B cell (primary cell): Measurements from ENCODE around the gene CDH13. TPM values are rescaled to one million over a fixed set of nuclear protein-coding genes. Genes with fewer than 3 reads are reported as not detected.

Experiments
- ATAC-seq: fragments of 200-7000 bp; cut with Tn5 transposase; one replicate; pipeline ENCODE4 v1.10.0; 2021; ENCODE audit warnings: low read depth, mild to moderate bottlenecking, moderate number of reproducible peaks, moderate library complexity
- CTCF ChIA-PET: fragments of 350-600 bp; sonication (Branson Sonifier 250); formaldehyde crosslinking; loops from one replicate; lab custom pipeline; 2021; ENCODE audit warnings: antibody characterized with exemption, inconsistent platforms; lab: Charles Lee
- POLR2A ChIA-PET: fragments of 350-600 bp; sonication (Branson Sonifier 250); formaldehyde crosslinking; loops from one replicate; lab custom pipeline; 2021; ENCODE audit warnings: antibody characterized with exemption; lab: Charles Lee
- DNase-seq: peaks from one replicate; pipeline ENCODE4 v3.0.0; 2013
- H2AFZ ChIP-seq: 2 replicates; pipeline ENCODE4 v1.6.1; 2012; ENCODE audit warnings: mild to moderate bottlenecking, low read depth, low read length; ENCODE audit not compliant: insufficient read depth, poor library complexity, severe bottlenecking
- H3K27ac ChIP-seq, 2 donors: 1 replicate in 1 of 2; 2 replicates in 1 of 2; pipeline ENCODE4 v1.5.1; 2012 to 2013; ENCODE audit warnings: low read length in 2 of 2, mild to moderate bottlenecking in 2 of 2, moderate library complexity in 1 of 2
- H3K27me3 ChIP-seq, 4 experiments: fragments of 200-600 bp in 1 of 4; sonication (generic) in 1 of 4; replicated peaks in 1 of 4; 1 replicate in 2 of 4; 2 replicates in 2 of 4; pipeline versions ENCODE4 v1.6.1 to v1.7.0; 2013 to 2016; ENCODE audit warnings: low read length in 3 of 4, mild to moderate bottlenecking in 2 of 4, mixed read lengths in 1 of 4, moderate library complexity in 1 of 4; ENCODE audit not compliant: insufficient read depth in 4 of 4, control insufficient read depth in 3 of 4; ENCODE audit errors: control extremely low read depth in 1 of 4
- H3K36me3 ChIP-seq, 2 experiments: replicated peaks in 1 of 2; 1 replicate in 1 of 2; 2 replicates in 1 of 2; pipeline versions ENCODE4 v1.6.1 to v1.7.1; 2013; ENCODE audit warnings: low read length in 1 of 2; ENCODE audit not compliant: insufficient read depth in 2 of 2, control insufficient read depth in 1 of 2; ENCODE audit errors: control extremely low read depth in 1 of 2, extremely low read depth in 1 of 2
- H3K4me1 ChIP-seq, 2 donors: fragments of 200-600 bp in 1 of 2; sonication (generic) in 1 of 2; 1 replicate in 1 of 2; 2 replicates in 1 of 2; pipeline versions ENCODE4 v1.5.1 to v1.6.1; 2013 to 2017; ENCODE audit warnings: low read length in 2 of 2; ENCODE audit not compliant: control insufficient read depth in 2 of 2, insufficient read depth in 2 of 2
- H3K4me2 ChIP-seq: replicated peaks from 2 replicates; pipeline ENCODE3; 2012; ENCODE audit warnings: mild to moderate bottlenecking, low read depth, low read length; ENCODE audit not compliant: poor library complexity, severe bottlenecking
- H3K4me3 ChIP-seq, 5 experiments: fragments of 200-600 bp in 1 of 5; sonication (generic) in 1 of 5; 1 replicate in 3 of 5; 2 replicates in 2 of 5; pipeline versions ENCODE4 v1.5.1 to v1.7.0; 2011 to 2016; ENCODE audit warnings: low read length in 4 of 5, mild to moderate bottlenecking in 4 of 5, low read depth in 2 of 5, control low read depth in 1 of 5, moderate library complexity in 1 of 5; ENCODE audit not compliant: insufficient read depth in 1 of 5; ENCODE audit errors: control extremely low read depth in 1 of 5, extremely low read depth in 1 of 5
- H3K79me2 ChIP-seq: fragments of 200-600 bp; sonication (generic); one replicate; pipeline ENCODE4 v1.6.0; 2016; ENCODE audit warnings: low read length; ENCODE audit not compliant: control insufficient read depth, insufficient read depth
- H3K9ac ChIP-seq: fragments of 200-600 bp; sonication (generic); 2 replicates; pipeline ENCODE4 v1.6.1; 2017; ENCODE audit warnings: mild to moderate bottlenecking, low read length, moderate library complexity
- H3K9me3 ChIP-seq, 3 donors: one replicate each; pipeline versions ENCODE4 v1.6.1 to v1.7.1; 2013; ENCODE audit warnings: low read length in 2 of 3; ENCODE audit not compliant: control insufficient read depth in 2 of 3, insufficient read depth in 1 of 3; ENCODE audit errors: control extremely low read depth in 1 of 3
- H4K20me1 ChIP-seq: 2 replicates; pipeline ENCODE4 v1.6.0; 2012; ENCODE audit warnings: mild to moderate bottlenecking, low read length; ENCODE audit not compliant: insufficient read depth, control insufficient read depth, poor library complexity, severe bottlenecking
- H3K27ac Mint-ChIP-seq: one replicate; pipeline ENCODE4 v1.8.0; 2021; ENCODE audit warnings: mixed read lengths
- H3K27me3 Mint-ChIP-seq: one replicate; pipeline ENCODE4 v1.8.0; 2021; ENCODE audit warnings: mixed read lengths
- H3K4me1 Mint-ChIP-seq: one replicate; pipeline ENCODE4 v1.8.0; 2021; ENCODE audit warnings: mixed read lengths
- H3K4me3 Mint-ChIP-seq: one replicate; pipeline ENCODE4 v1.8.0; 2021; ENCODE audit warnings: mixed read lengths
- H3K9me3 Mint-ChIP-seq: one replicate; pipeline ENCODE4 v1.8.0; 2022; ENCODE audit warnings: mixed read lengths; ENCODE audit not compliant: insufficient read depth
- CTCF ChIP-seq: fragments of 200-600 bp; IDR thresholded peaks from one replicate; pipeline ENCODE4 v1.8.0; 2022; ENCODE audit warnings: antibody characterized with exemption, mild to moderate bottlenecking
- EZH2 ChIP-seq: IDR thresholded peaks from 2 replicates; pipeline ENCODE4 v1.6.1; 2012; ENCODE audit warnings: borderline replicate concordance, low read depth, mild to moderate bottlenecking, moderate library complexity, low read length; ENCODE audit not compliant: insufficient read depth, poor library complexity, severe bottlenecking
- WGBS: methylation state at CpG from one replicate; pipeline ENCODE4 v1.1.5; 2013; ENCODE audit warnings: missing lambda C conversion rate; ENCODE audit not compliant: insufficient coverage; 5-methylcytosine and 5-hydroxymethylcytosine counted together
- intact Hi-C: fragments of 100-400 bp; cut with micrococcal nuclease; formaldehyde crosslinking; loops from one replicate; pipeline ENCODE4 v1.10.0; 2022
- polyA plus RNA-seq: library from polyadenylated mRNA; depleted of rRNA; stranded (reverse); fragments of >200 nt; gene quantifications from 2 replicates; pipeline ENCODE4 v1.2.3, GENCODE V29; 2012
- total RNA-seq, 2 donors: library from RNA; stranded (reverse); fragments of 120-200 nt in 1 of 2; gene quantifications; 1 replicate in 1 of 2; 2 replicates in 1 of 2; pipeline versions ENCODE4 v1.2.3 to v1.2.4, GENCODE V29; 2013 to 2022

Gene CDH13
- total and polyA plus RNA-seq, 2 donors (not counting 1 experiment from before 2014, with no cell fraction given) = not detected

- intact Hi-C loops = no loop called here
- Histone ChIP-seq H2AFZ (no peak overlapping the region), H4K20me1 (no peaks in the 10 kb centered on the region)
Observed at GRCh38 chr16:82935766-82936165, 309.0 kb downstream of the CDH13 start.

More at GRCh38 chr16:82935766-82936165, 309.0 kb downstream of the CDH13 start:
- no peak overlapping the region for H3K4me3 ChIP-seq
- H3K4me1 ChIP-seq = peaks cover 0 to 5% of the 10 kb centered on the region in 2 donors
- H3K9ac ChIP-seq = no peak overlapping the region
- no peaks in the 10 kb centered on the region for H3K79me2 ChIP-seq
- Mint-ChIP-seq H3K9me3 (peaks cover 15% of the 10 kb centered on the region), H3K4me3 (no peak overlapping the region), H3K27ac (no peak overlapping the region), H3K4me1 (no peaks in the 10 kb centered on the region), H3K27me3 (no peaks in the 10 kb centered on the region)
- DNase-seq (peak; percentile 13), ATAC-seq (no peak)
- no peak overlapping the region for H3K27ac ChIP-seq
- peaks cover 1 to 20% (median 13%) of the 10 kb centered on the region in 3 donors for H3K9me3 ChIP-seq
- TF ChIP-seq EZH2 (no peak), CTCF (no peak)
- no peaks in the 10 kb centered on the region for H3K36me3 ChIP-seq
- H3K4me2 ChIP-seq = no peak overlapping the region
- no peaks in the 10 kb centered on the region for H3K27me3 ChIP-seq
- ChIA-PET CTCF (no interaction called here), POLR2A (no interaction called here)
- whole genome bisulfite sequencing = 48% methylated on average over 2 of the region's 4 CpGs
